WTC11 (cell line): ENCODE measurements around the gene LDB2. TPM values are rescaled to one million over a fixed set of nuclear protein-coding genes. Genes with fewer than 3 reads are reported as not detected.

Experiments used
- ATAC-seq: fragments of 200-7000 bp; cut with Tn5 transposase; 2 replicates; pipeline ENCODE4 v1.10.0; 2021; ENCODE audit warnings: mild to moderate bottlenecking, moderate library complexity
- CTCF ChIA-PET: fragments of 300-600 bp; sonication (Branson Sonifier 250); formaldehyde crosslinking; loops from one replicate; lab custom pipeline; 2021; ENCODE audit warnings: antibody characterized with exemption; lab: Charles Lee
- POLR2A ChIA-PET: fragments of 350-600 bp; sonication (Branson Sonifier 250); formaldehyde crosslinking; loops from one replicate; lab custom pipeline; 2021; ENCODE audit warnings: antibody characterized with exemption; lab: Charles Lee
- DNase-seq: peaks from one replicate; pipeline ENCODE4 v3.0.0; 2021; ENCODE audit warnings: low spot score
- H3K27ac Mint-ChIP-seq: 2 replicates; pipeline ENCODE4 v1.8.0; 2021; ENCODE audit warnings: mixed read lengths
- H3K27me3 Mint-ChIP-seq: 2 replicates; pipeline ENCODE4 v1.8.0; 2021; ENCODE audit warnings: low read depth, mild to moderate bottlenecking, moderate library complexity, mixed read lengths
- H3K36me3 Mint-ChIP-seq: 2 replicates; pipeline ENCODE4 v1.8.0; 2021; ENCODE audit warnings: mixed read lengths
- H3K4me1 Mint-ChIP-seq: 2 replicates; pipeline ENCODE4 v1.8.0; 2022; ENCODE audit warnings: mixed read lengths
- H3K4me3 Mint-ChIP-seq: 2 replicates; pipeline ENCODE4 v1.8.0; 2021; ENCODE audit warnings: mild to moderate bottlenecking, moderate library complexity, mixed read lengths
- H3K9me3 Mint-ChIP-seq: 2 replicates; pipeline ENCODE4 v1.8.0; 2021; ENCODE audit warnings: mixed read lengths
- ATF1 ChIP-seq: sonication (generic); formaldehyde crosslinking; IDR thresholded peaks from 2 replicates; pipeline ENCODE4 v1.8.1; 2023; ENCODE audit warnings: mild to moderate bottlenecking, moderate library complexity, missing genetic modification reagents
- CREB1 ChIP-seq: sonication (generic); formaldehyde crosslinking; IDR thresholded peaks from 2 replicates; pipeline ENCODE4 v1.8.0; 2023; ENCODE audit warnings: mild to moderate bottlenecking, missing genetic modification reagents
- EMX1 ChIP-seq: fragments of 250-450 bp; sonication (Bioruptor Pico); IDR thresholded peaks from 2 replicates; pipeline ENCODE4 v1.8.0; 2021; ENCODE audit warnings: mild to moderate bottlenecking
- FOXP1 ChIP-seq: sonication (generic); formaldehyde crosslinking; IDR thresholded peaks from 2 replicates; pipeline ENCODE4 v1.8.0; 2022; ENCODE audit warnings: missing genetic modification reagents, mild to moderate bottlenecking, moderate library complexity, borderline replicate concordance
- IRF2 ChIP-seq: sonication (generic); formaldehyde crosslinking; IDR thresholded peaks from 2 replicates; pipeline ENCODE4 v1.8.0; 2022; ENCODE audit warnings: low read depth, missing genetic modification reagents, borderline replicate concordance
- JAZF1 ChIP-seq: fragments of 250-450 bp; sonication (Bioruptor Pico); IDR thresholded peaks from 2 replicates; pipeline ENCODE4 v1.9.0; 2021; ENCODE audit warnings: moderate library complexity, mild to moderate bottlenecking, inconsistent platforms
- JUN ChIP-seq: sonication (generic); formaldehyde crosslinking; IDR thresholded peaks from 2 replicates; pipeline ENCODE4 v1.8.0; 2023; ENCODE audit warnings: mild to moderate bottlenecking, missing genetic modification reagents
- NR3C1 ChIP-seq: sonication (generic); formaldehyde crosslinking; conservative IDR thresholded peaks from 2 replicates; pipeline ENCODE4 v1.8.1; 2023; ENCODE audit warnings: low read depth, mild to moderate bottlenecking, missing genetic modification reagents
- OVOL2 ChIP-seq: fragments of 250-450 bp; sonication (Bioruptor Pico); IDR thresholded peaks from 2 replicates; pipeline ENCODE4 v1.9.0; 2021; ENCODE audit warnings: mild to moderate bottlenecking, borderline replicate concordance
- PRRX2 ChIP-seq: fragments of 250-450 bp; sonication (Bioruptor Pico); IDR thresholded peaks from 2 replicates; pipeline ENCODE4 v1.8.0; 2021; ENCODE audit warnings: mild to moderate bottlenecking
- SMAD3 ChIP-seq: sonication (generic); formaldehyde crosslinking; IDR thresholded peaks from 2 replicates; pipeline ENCODE4 v1.8.0; 2022; ENCODE audit warnings: missing genetic modification reagents, mild to moderate bottlenecking, borderline replicate concordance
- TP53 ChIP-seq: sonication (generic); formaldehyde crosslinking; IDR thresholded peaks from 2 replicates; pipeline ENCODE4 v1.8.1; 2023; ENCODE audit warnings: mild to moderate bottlenecking, missing genetic modification reagents
- ZNF219 ChIP-seq: sonication (generic); formaldehyde crosslinking; IDR thresholded peaks from 2 replicates; pipeline ENCODE4 v1.8.0; 2023; ENCODE audit warnings: missing genetic modification reagents, mild to moderate bottlenecking, borderline replicate concordance
- ZNF232 ChIP-seq: sonication (generic); formaldehyde crosslinking; IDR thresholded peaks from 2 replicates; pipeline ENCODE4 v1.8.0; 2022; ENCODE audit warnings: mild to moderate bottlenecking, missing genetic modification reagents
- total RNA-seq: library from RNA; stranded (reverse); gene quantifications from 3 replicates; pipeline ENCODE4 v1.2.3, GENCODE V29; 2021
- TF ChIP-seq, protein P1 (sequence below): sonication (generic); formaldehyde crosslinking; IDR thresholded peaks from 2 replicates; pipeline ENCODE4 v1.8.0; 2022; ENCODE audit warnings: mild to moderate bottlenecking, missing genetic modification reagents
- TF ChIP-seq, protein P2 (sequence below): sonication (generic); formaldehyde crosslinking; IDR thresholded peaks from 2 replicates; pipeline ENCODE4 v1.8.0; 2022; ENCODE audit warnings: mild to moderate bottlenecking, missing genetic modification reagents
- TF ChIP-seq, protein P3 (sequence below): sonication (generic); formaldehyde crosslinking; IDR thresholded peaks from 2 replicates; pipeline ENCODE4 v1.8.1; 2022; ENCODE audit warnings: missing genetic modification reagents, borderline replicate concordance
- TF ChIP-seq, protein P4 (sequence below): sonication (generic); formaldehyde crosslinking; conservative IDR thresholded peaks from 2 replicates; pipeline ENCODE4 v1.8.1; 2022; ENCODE audit warnings: mild to moderate bottlenecking, missing genetic modification reagents
- TF ChIP-seq, protein P5 (sequence below): fragments of 250-450 bp; sonication (Bioruptor Pico); IDR thresholded peaks from 2 replicates; pipeline ENCODE4 v1.9.0; 2021; ENCODE audit warnings: mild to moderate bottlenecking, borderline replicate concordance

Gene LDB2
- total RNA-seq, 1 experiment from 2014 or later: 62.4 TPM

DNA sequence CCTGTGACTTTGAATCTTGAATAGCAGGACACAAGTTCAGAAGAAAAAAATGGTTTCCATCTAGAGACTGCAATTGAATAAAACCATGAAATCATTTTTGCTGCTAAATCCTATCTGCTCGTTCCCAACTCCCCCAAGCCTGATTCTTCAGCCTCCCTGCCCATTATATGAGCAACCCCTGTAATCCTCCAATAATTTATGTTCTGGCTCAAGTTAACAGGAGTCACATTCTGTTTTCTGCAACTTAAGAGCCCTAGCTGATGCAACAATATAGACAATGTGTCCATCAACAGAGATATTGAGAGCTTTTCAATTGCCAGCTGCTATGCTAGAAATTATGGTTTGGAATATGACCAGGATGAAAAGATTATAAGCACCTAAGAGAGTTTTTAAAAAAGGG is 84.1 kb downstream of the LDB2 start:
- peaks cover 14% of the 10 kb centered on the region for H3K36me3 Mint-ChIP-seq
- POLR2A ChIA-PET: no interaction called here
- H3K4me1 Mint-ChIP-seq: peaks cover 43% of the 10 kb centered on the region
- DNase-seq (no peak), ATAC-seq (no peak)
- peak overlapping the region; percentile 73 for H3K27ac Mint-ChIP-seq
- no peaks in the 10 kb centered on the region; the same call in 1 of the 2 replicates for H3K27me3 Mint-ChIP-seq
- TF ChIP-seq SMAD3: no peak
- TF ChIP-seq EMX1: no peak
- no peak for TF ChIP-seq JUN
- TF ChIP-seq IRF2: no peak
- TF ChIP-seq ZNF232 (CRISPR knock-in tag): no peak
- TF ChIP-seq, protein P1, sequence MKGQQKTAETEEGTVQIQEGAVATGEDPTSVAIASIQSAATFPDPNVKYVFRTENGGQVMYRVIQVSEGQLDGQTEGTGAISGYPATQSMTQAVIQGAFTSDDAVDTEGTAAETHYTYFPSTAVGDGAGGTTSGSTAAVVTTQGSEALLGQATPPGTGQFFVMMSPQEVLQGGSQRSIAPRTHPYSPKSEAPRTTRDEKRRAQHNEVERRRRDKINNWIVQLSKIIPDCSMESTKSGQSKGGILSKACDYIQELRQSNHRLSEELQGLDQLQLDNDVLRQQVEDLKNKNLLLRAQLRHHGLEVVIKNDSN (CRISPR knock-in tag): no peak
- no peak for TF ChIP-seq ATF1
- no peak for TF ChIP-seq ZNF219
- TF ChIP-seq PRRX2: no peak
- TF ChIP-seq, protein P2, sequence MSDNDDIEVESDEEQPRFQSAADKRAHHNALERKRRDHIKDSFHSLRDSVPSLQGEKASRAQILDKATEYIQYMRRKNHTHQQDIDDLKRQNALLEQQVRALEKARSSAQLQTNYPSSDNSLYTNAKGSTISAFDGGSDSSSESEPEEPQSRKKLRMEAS (CRISPR knock-in tag): no peak
- no peak overlapping the region for H3K4me3 Mint-ChIP-seq
- peaks cover 8% of the 10 kb centered on the region for H3K9me3 Mint-ChIP-seq
- CTCF ChIA-PET: interaction anchor here (0.5 to 2.2 kb wide), 3 partner anchors 50 to 237 kb away, joined by 3 to 6 read pairs (median 4); no protein-coding TSS in a partner anchor

DNA sequence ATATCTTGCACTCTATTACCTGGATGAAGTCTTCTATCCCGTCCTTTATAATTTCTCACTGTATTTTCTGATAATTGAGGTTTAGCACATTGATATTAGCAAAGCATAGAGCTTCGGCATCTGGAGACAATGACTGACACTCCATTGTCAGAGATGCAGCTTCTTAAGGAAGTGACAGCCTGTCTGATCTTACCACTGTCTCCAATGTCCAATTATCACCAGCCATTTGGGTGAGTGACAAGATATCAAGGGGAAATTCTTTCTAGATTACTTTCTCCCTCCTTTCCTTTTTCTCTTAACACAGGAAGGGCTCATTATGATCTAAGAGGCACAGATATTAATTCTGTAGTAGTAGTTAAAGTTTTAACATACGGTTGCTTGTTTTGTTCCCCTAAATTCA is 86.4 kb downstream of the LDB2 start:
- ChIA-PET POLR2A (no interaction called here), CTCF (no interaction called here)
- Mint-ChIP-seq H3K27me3 (no peaks in the 10 kb centered on the region), H3K36me3 (peaks cover 29% of the 10 kb centered on the region), H3K4me3 (no peak overlapping the region), H3K27ac (no peak overlapping the region), H3K9me3 (peaks cover 20% of the 10 kb centered on the region), H3K4me1 (peaks cover 33% of the 10 kb centered on the region)
- DNase-seq (no peak), ATAC-seq (no peak)
- TF ChIP-seq, protein P3, sequence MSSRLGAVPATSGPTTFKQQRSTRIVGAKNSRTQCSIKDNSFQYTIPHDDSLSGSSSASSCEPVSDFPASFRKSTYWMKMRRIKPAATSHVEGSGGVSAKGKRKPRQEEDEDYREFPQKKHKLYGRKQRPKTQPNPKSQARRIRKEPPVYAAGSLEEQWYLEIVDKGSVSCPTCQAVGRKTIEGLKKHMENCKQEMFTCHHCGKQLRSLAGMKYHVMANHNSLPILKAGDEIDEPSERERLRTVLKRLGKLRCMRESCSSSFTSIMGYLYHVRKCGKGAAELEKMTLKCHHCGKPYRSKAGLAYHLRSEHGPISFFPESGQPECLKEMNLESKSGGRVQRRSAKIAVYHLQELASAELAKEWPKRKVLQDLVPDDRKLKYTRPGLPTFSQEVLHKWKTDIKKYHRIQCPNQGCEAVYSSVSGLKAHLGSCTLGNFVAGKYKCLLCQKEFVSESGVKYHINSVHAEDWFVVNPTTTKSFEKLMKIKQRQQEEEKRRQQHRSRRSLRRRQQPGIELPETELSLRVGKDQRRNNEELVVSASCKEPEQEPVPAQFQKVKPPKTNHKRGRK: no peak
- TF ChIP-seq CREB1 (CRISPR knock-in tag) (no peak), NR3C1 (no peak), OVOL2 (CRISPR knock-in tag) (no peak), FOXP1 (CRISPR knock-in tag) (no peak), JAZF1 (no peak), TP53 (no peak)
- TF ChIP-seq, protein P4, sequence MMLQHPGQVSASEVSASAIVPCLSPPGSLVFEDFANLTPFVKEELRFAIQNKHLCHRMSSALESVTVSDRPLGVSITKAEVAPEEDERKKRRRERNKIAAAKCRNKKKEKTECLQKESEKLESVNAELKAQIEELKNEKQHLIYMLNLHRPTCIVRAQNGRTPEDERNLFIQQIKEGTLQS (CRISPR knock-in tag): no peak
- TF ChIP-seq, protein P5, sequence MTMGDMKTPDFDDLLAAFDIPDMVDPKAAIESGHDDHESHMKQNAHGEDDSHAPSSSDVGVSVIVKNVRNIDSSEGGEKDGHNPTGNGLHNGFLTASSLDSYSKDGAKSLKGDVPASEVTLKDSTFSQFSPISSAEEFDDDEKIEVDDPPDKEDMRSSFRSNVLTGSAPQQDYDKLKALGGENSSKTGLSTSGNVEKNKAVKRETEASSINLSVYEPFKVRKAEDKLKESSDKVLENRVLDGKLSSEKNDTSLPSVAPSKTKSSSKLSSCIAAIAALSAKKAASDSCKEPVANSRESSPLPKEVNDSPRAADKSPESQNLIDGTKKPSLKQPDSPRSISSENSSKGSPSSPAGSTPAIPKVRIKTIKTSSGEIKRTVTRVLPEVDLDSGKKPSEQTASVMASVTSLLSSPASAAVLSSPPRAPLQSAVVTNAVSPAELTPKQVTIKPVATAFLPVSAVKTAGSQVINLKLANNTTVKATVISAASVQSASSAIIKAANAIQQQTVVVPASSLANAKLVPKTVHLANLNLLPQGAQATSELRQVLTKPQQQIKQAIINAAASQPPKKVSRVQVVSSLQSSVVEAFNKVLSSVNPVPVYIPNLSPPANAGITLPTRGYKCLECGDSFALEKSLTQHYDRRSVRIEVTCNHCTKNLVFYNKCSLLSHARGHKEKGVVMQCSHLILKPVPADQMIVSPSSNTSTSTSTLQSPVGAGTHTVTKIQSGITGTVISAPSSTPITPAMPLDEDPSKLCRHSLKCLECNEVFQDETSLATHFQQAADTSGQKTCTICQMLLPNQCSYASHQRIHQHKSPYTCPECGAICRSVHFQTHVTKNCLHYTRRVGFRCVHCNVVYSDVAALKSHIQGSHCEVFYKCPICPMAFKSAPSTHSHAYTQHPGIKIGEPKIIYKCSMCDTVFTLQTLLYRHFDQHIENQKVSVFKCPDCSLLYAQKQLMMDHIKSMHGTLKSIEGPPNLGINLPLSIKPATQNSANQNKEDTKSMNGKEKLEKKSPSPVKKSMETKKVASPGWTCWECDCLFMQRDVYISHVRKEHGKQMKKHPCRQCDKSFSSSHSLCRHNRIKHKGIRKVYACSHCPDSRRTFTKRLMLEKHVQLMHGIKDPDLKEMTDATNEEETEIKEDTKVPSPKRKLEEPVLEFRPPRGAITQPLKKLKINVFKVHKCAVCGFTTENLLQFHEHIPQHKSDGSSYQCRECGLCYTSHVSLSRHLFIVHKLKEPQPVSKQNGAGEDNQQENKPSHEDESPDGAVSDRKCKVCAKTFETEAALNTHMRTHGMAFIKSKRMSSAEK: no peak

DNA sequence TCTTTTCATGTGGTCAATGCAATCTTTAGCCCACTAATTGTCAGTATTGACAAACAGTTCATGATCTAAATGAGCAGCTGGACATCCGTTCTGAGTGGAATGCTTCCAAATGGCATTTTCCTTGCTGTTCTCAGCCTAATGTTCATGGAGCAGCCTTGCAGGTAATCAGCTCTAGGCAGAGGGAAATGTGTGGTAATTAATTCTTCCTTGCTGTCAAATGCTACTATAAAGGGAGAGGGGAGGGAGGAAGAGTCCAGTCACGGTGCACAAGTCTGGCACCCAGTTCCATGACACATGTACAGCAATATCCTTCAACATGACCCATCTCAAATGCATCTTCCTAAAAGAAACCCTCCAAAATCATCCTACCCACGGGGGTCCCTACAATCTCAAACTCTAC is 88.5 kb downstream of the LDB2 start:
- Mint-ChIP-seq H3K27me3 (no peaks in the 10 kb centered on the region), H3K9me3 (peaks cover 20% of the 10 kb centered on the region), H3K36me3 (peaks cover 32% of the 10 kb centered on the region)
- CTCF ChIA-PET: no interaction called here
- POLR2A ChIA-PET: no interaction called here
- TF ChIP-seq, protein P1 (CRISPR knock-in tag): no peak
- TF ChIP-seq, all 79 proteins: peak for 0
- Mint-ChIP-seq H3K4me3 (no peak overlapping the region), H3K4me1 (peaks cover 28% of the 10 kb centered on the region), H3K27ac (no peak overlapping the region)
- no peak for ATAC-seq
- no peak for DNase-seq
